Inferior parietal cortex (tissue), 1 donor: ENCODE results near the gene STAT5A.
"Not testable (repeated sequence)": the region's sequence is repeated elsewhere in the genome, so short reads cannot be mapped to it uniquely, and the experiment has no call there.

Experiments used
- DNase-seq: peaks from one replicate; pipeline ENCODE4 v3.0.0-alpha.2; 2016; ENCODE audit errors: extremely low spot score

The STAT5A gene

DNA sequence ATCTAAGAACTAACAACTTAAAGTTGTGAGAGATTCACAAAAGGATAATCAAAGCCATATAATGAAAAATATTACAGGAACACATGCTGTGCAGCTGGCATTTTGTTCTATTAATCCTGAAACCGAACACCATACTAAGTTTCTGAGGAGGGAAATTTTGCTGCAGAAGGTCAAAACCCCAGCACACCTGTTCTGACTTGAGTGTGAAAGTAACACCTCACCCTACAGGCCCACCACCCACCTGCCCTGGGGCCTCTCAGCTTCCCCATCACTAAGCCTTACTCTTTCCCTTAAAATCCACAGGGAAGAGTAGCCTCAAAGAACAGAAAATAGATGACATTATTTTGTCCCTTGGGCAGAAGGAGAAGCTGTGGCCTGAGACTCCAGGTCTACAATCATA, 44.8 kb downstream of the STAT5A start:
- DNase-seq = no peak

DNA sequence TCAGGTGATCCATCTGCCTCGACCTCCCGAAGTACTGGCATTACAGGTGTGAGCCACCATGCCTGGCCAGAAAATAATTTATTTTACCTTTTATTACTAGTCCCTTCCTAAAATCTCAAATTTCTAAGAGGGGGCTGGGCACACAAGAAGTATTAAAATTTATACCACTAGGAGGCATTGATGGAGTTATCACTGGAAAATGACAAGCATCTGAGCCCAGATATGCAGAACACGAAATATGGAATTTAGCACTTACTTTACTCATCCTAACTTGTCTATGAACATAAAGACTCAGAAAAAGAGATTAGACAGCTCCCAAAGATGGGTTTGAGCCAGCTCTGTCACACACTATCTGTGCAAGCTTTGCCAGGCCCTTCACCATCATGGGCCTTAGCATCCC, 46.4 kb downstream of the STAT5A start:
- no peak for DNase-seq

DNA sequence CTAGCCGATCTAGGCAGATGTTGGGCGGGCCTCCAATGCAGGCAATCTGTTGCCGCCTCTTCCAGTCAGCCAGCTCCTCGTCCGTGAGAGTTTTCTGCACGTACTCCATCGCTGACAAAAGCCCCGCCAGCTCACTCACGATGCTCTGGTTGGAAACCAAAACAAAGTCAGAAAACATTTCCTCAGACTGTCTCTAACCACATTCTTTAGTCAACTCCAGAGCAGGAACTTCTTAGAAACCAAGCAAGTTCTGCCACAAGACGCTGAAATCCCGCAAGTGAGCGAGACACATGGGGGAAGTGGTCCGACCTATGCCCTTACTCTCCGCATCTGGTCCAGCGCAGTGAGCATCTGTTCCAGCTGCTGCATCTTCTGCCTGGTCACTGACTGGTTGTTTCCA, 49.1 kb downstream of the STAT5A start:
- DNase-seq = no peak

DNA sequence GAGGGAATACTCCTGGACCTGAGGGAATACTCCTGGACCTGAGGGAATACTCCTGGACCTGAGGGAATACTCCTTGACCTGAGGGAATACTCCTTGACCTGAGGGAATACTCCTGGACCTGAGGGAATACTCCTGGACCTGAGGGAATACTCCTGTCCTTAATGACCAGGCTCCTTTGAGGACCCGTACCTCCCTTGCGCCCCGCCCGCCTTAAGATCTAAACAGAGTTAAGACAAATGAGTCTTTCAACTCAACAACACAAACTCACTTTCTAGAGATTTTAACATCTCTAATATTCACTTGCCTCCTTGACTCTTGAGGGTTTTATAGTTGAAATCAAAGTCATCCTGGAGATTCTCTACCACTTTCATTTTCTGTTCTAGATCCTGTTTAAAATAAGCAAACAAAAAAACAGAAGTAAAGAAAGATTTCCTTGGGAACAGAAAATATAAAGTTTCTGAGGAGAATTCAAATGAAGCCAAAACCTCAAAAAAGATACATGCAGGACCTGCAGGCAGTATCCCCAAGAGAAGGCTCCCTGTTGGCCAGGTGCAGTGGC, 50.2 kb downstream of the STAT5A start:
- no peak for DNase-seq

DNA sequence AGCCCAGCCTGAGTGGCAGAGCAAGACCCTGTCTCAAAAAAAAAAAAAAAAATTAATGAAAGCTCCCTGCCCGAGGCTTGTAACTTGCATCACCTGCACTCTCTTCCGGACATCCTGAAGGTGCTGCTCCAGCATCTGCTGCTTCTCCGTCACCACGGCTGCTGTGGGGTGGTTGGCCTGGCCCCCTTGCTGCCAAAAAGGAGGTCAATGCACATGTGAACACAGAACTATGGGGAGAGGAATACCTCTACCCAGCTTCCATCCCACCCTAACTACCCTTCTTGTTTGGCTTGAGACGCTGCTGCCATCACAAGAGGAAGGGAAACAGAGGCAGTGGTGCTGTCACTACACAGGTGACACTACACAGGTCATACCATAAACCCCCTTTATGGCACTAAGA, 50.9 kb downstream of the STAT5A start:
- DNase-seq = no peak

DNA sequence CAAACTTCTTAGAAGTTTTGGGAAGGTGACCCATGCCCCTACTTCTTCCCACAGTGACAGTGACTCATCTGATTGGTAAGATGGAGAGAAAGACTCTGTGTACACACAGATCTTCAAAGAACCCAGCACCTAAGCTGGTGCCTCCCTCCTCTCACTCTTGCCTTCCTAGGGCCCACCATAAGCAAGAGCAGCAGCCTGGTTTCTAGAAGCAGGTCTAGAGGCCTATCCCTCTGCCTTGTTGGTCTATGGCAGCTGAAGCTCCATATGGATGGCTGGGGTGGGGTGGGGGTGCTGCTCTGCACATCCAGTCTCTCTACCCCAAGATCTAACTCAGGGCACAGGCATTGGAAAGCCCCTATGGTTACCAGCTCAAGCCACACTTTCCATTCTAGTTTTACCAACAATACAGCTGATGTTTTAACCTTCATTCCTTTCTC, 52.4 kb downstream of the STAT5A start:
- DNase-seq = no peak

DNA sequence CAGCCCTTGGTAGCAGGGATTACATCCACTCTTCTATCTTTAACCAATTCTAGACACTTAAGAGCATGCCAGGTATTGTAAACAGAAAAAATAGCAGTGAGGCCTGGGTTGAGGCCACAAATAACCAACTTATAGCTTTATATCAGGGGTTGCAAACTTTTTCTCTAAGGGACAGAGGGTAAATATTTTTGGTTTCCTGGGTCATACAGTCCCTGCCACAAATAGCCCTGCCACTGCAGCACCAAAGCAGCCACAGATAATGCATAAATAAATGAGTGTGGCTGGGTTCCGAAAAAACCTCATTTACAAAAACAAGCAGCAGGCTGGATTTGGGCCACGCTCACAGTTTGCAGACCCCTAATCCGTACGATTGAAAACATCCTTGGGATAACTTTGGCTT, 53.3 kb downstream of the STAT5A start:
- no peak for DNase-seq

DNA sequence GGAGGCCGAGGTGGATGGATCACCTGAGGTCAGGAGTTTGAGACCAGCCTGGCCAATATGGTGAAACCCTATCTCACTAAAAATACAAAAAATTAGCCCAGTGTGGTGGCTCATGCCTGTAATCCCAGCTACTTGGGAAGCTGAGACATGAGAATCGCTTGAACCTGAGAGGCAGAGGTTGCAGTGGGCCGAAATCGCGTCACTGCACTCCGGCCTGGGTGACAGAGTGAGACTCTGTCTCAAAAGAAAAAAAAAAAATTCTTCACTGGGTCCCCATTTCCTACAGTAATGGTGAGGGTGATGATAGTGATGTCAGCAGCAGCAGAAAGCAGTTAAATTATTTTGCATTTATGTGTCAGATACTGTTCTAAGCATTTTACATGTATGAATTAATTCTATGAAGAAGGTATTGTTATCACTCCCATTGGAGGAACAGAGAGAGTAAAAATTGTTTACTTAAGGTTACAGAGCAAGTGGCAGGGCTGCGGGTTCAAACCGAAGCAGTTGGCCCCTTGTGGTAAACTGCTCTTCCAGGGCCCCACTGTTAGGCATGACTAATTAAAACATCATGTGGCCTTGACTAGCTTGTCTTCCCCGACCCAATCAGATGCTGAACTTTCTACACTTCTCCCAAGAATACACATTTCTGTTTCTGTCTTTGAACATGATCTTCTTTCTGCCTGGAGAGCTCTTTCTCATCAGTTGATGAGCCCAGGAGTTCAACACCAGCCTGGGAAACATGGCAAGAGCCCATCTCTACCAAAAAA, 54.1 kb downstream of the STAT5A start:
- DNase-seq = no peak

DNA sequence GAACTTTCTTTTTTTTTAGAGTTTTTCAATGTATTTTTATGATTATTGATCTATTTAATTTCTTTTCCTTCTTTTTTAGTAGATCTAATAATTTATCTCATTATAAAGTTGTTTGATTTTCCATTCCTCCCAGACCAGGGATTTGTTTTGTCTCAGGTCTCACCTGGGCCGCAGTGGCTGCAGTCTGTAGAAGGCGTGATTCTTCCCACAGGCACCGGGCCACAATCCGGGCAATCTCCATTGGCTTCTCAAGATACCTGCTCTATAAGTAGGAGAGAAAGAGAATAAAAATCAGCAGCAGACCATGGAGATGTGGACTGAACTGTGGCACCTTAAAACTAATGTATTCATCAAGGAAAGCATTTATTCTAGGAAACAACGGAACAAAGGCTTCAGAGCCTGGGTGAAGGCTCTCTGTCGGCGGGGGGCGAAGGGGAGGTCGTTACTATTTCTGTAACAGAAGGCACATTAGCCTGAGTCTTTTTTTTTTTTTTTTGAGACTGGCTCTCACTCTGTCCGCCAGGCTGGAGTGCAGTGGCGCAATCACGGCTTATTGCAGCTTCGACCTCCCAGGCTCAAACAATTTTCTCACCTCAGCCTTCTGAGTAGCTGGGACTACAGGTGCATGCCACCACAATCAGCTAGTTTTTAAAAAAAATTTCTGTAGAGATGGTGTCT, 57.2 kb downstream of the STAT5A start:
- no peak for DNase-seq

DNA sequence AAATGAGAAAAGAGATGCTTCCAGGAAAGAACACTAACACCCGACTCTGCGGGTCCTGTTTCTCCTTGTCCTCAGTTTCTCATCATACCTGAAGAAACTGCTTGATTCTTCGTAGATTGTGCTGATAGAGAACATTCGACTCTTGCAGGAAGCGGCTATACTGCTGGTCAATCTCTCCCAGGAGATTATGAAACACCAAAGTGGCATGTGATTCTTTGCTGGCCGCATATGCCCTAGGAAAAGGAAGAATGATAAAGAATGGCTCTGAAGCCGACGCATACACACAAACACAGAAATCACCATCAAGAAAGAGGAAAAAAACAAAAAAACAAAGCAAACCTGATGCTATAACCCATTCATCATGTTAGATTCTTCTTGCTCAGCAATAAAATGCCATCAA, 58.2 kb downstream of the STAT5A start:
- DNase-seq = no peak

DNA sequence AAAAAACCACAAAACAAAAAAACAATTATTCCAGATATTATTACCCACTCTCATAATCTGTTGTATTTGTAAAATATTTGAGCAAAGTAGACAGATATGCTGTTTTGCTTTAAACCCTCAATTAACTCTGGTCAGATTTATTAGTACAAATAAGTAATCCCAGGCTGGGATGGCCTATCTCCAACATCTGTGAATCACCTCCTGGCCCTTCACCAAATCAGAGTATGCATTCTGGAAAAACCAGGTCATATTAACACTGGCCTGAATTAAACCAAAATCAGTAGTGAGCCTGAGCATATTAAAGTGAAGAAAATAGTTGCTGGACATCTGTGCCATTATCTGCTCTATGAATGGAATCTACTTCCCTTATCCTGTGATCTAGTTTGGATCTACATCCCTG, 58.9 kb downstream of the STAT5A start:
- DNase-seq = no peak

DNA sequence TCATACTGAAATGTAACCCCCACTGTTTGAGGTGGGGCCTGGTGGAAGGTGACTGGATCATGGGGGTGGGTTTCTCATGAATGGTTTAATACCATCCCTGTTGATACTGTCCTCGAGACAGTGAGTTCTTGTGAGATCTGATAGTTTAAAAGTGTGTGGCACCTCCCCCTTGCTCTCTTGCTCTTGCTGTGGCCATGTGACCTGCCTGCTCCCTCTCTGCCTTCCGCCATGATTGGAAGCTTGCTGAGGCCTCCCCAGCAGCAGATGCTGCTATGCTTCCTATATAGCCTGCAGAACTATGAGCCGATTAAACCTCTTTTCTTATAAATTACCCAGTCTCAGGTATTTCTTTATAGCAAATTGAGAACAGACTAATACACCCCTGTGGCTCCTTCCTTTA, 59.3 kb downstream of the STAT5A start:
- no peak for DNase-seq

DNA sequence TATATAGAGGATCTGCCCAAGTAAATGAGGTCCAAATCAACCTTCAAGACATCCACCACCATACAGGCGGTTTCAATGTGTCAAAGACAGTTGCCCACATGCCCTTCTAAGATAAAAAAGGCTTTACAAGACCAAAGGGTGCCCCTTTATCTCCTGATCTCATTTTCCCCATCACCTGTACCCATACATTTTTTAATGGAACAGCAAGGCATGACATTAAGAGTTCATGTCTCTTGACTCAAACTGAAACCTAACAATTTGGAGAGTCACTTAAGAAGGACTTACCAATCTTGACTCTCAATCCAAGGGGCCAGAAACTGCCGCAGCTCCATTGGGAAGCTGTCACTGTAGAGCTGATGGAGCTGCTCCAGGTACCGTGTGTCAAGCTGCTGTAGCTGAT, 59.8 kb downstream of the STAT5A start:
- DNase-seq = no peak

DNA sequence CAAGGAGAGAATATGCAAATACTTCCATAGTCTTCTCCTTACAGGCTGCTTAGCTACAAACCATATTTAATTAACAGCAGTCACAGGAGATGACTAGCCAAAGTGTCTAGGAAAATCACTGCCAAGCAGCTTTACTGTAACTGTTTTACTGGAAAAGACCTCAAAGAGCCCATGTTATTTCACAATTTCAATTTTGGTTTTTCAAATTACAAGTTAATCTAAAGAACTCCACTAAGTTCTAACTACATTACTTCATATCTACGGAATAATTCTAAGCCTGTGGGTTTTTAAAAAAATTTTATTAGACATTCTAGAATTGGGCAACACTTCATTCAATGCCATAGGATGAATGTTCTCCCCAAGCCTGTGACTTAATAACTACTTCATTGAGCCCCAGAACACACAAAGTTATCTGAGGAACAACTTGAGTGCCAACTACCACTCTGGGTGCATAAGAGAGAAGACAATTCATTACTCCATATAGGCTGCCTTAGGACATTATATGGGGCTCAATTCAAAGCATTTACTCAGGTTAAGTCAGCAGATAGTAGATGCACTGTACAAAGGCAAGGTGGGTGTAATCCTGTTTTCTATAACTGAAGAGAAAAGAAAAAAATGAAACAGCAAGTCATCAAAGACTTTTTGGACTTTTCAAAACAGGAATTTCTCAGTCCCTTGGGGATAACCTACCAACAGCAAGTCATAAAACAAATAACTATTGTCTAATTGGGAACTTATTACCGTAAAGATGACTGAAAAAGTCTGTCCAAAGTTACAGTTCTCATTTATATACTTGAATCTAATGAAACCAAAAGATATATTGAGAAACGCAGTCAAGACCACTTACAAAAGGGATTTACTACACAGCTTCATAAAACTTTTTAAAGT, 66.9 kb downstream of the STAT5A start:
- DNase-seq = no peak

DNA sequence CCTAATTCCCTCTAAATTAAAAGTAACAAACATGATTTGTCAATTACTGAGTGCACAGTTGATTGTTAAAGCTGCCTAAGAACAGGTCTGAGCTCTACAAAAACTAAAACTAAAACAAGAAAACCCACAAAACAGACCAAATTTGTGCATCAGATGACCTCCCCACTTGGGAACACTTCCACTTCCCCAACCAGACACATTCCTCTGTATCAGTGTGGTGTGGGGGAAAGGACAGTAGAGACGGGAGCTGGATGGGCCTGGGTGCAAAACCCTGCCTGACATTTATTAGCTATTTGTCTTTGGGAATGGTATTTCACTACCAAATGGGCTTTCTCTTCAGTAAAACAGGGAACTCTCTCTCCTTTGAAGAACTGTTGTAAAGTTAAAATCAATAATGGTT, 70.1 kb downstream of the STAT5A start:
- no peak for DNase-seq

DNA sequence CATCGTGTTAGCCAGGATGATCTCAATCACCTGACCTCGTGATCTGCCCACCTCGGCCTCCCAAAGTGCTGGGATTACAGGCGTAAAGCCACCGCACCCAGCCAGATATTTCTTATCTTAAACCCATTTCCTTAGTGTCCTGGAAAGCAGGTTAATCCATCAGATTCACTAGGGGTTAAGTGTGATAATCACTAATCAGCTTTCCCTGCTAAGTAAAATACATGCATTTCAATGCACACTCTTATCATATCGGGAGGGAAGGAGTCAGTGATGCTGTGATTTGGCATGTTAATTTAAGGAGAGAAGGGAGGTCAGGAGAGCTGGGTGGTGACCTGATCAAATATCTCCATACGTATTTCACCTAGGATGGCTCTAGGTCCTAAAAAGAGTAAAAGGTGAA, 70.8 kb downstream of the STAT5A start:
- DNase-seq = no peak

DNA sequence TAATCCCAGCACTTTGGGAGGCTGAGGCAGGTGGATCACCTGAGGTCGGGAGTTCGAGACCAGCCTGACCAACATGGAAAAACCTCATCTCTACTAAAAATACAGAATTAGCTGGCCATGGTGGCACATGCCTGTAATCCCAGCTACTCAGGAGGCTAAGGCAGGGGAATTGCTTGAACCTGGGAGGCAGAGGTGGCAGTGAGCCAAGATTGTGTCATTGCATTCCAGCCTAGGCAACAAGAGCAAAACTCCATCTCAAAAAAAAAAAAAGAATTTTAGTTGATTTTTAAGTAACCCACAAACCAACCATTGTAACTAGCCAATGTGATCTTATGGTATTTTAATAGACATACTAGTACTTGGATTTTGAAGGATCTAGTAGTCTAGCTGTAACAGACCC, 72.1 kb downstream of the STAT5A start:
- not testable (repeated sequence) for DNase-seq
